ENCODE measurements around the gene SAPCD2. TPM values are rescaled to one million over a fixed set of nuclear protein-coding genes. Genes with fewer than 3 reads are reported as not detected.

Gene SAPCD2
- total RNA-seq, 1 donor from 2014 or later: 2.7 TPM

GRCh38 chr9:137013571-137013940 is 56.8 kb downstream of the SAPCD2 start:
- no peaks in the 10 kb centered on the region for H3K9me3 ChIP-seq
- no peaks in the 10 kb centered on the region for H3K27me3 ChIP-seq
- no peak overlapping the region for H3K4me3 ChIP-seq
- peaks cover 0 to 20% of the 10 kb centered on the region in 2 donors for H3K36me3 ChIP-seq
- TF ChIP-seq POLR2AphosphoS5 (IDR thresholded peaks at IDR 0.05; ENCODE audit: insufficient read depth in 1 of 2, low read depth in 1 of 2): no peak
- no peaks in the 10 kb centered on the region for H3K4me1 ChIP-seq
- intact Hi-C loops (cut with DNase I): no loop called here
- DNase-seq (ENCODE audit: extremely low spot score in 2 of 2): no peak
- H3K27ac ChIP-seq: no peak overlapping the region

GRCh38 chr9:137012694-137013570 is 57.4 kb downstream of the SAPCD2 start:
- peaks cover 0 to 20% of the 10 kb centered on the region in 2 donors for H3K36me3 ChIP-seq
- no peaks in the 10 kb centered on the region for H3K27me3 ChIP-seq
- TF ChIP-seq POLR2AphosphoS5 (IDR thresholded peaks at IDR 0.05; ENCODE audit: insufficient read depth in 1 of 2, low read depth in 1 of 2) (no peak), CTCF (IDR thresholded peaks at IDR 0.05) (no peak), POLR2A (IDR thresholded peaks at IDR 0.05) (no peak)

More at GRCh38 chr9:137012694-137013570, 57.4 kb downstream of the SAPCD2 start:
- Histone ChIP-seq H3K9me3 (no peaks in the 10 kb centered on the region), H3K4me1 (no peaks in the 10 kb centered on the region), H3K27ac (no peak overlapping the region), H3K4me3 (no peak overlapping the region)
- intact Hi-C loops (cut with DNase I): no loop called here
- no peak for DNase-seq (ENCODE audit: extremely low spot score in 2 of 2)

Small RNA genes lying within 50 kb of the gene (small RNA-seq; reads per million reads assigned to genes)
- gene RF00153: not detected

Other genes starting within 250 kb of the SAPCD2 start
- gene AJM1, start 228.1 kb downstream of the SAPCD2 start, total RNA-seq: 1.2 TPM
- 38.1 TPM for gene PHPT1, start 221.1 kb downstream of the SAPCD2 start, total RNA-seq
- 3.2 TPM for gene MAMDC4, start 218.2 kb downstream of the SAPCD2 start, total RNA-seq
- 257 TPM for gene EDF1, start 204.2 kb downstream of the SAPCD2 start, total RNA-seq
- 12.8 TPM for gene TRAF2, start 184.0 kb downstream of the SAPCD2 start, total RNA-seq
- 125 TPM for gene FBXW5, start 125.8 kb downstream of the SAPCD2 start, total RNA-seq
- gene C8G, start 125.3 kb downstream of the SAPCD2 start, total RNA-seq: not detected
- not detected for gene LCN12, start 118.3 kb downstream of the SAPCD2 start, total RNA-seq
- 301 TPM for gene PTGDS, start 93.1 kb downstream of the SAPCD2 start, total RNA-seq
- gene LCNL1, start 87.6 kb downstream of the SAPCD2 start, total RNA-seq: 2.0 TPM
- gene PAXX, start 78.1 kb downstream of the SAPCD2 start, total RNA-seq: 62.9 TPM
- 23.6 TPM for gene CLIC3, start 74.0 kb downstream of the SAPCD2 start, total RNA-seq
- 44.0 TPM for gene ABCA2, start 42.3 kb downstream of the SAPCD2 start, total RNA-seq
- gene FUT7, start 38.5 kb downstream of the SAPCD2 start, total RNA-seq: not detected
- 67.5 TPM for gene NPDC1, start 24.4 kb downstream of the SAPCD2 start, total RNA-seq
- gene ENTPD2, start 16.5 kb downstream of the SAPCD2 start, total RNA-seq: 4.9 TPM
- 13.3 TPM for gene UAP1L1, start 7.0 kb upstream of the SAPCD2 start, total RNA-seq
- 34.1 TPM for gene MAN1B1, start 16.4 kb upstream of the SAPCD2 start, total RNA-seq
- gene DPP7, start 44.2 kb upstream of the SAPCD2 start, total RNA-seq: 152 TPM
- gene GRIN1, start 68.6 kb upstream of the SAPCD2 start, total RNA-seq: 0.74 TPM
- not detected for gene LRRC26, start 99.5 kb upstream of the SAPCD2 start, total RNA-seq
- not detected for gene TMEM210, start 101.5 kb upstream of the SAPCD2 start, total RNA-seq
- 30.0 TPM for gene ANAPC2, start 118.0 kb upstream of the SAPCD2 start, total RNA-seq
- gene SSNA1, start 118.1 kb upstream of the SAPCD2 start, total RNA-seq: 49.8 TPM
- gene TPRN, start 130.2 kb upstream of the SAPCD2 start, total RNA-seq: 6.9 TPM
- gene TMEM203, start 135.1 kb upstream of the SAPCD2 start, total RNA-seq: 24.6 TPM
- gene NDOR1, start 135.1 kb upstream of the SAPCD2 start, total RNA-seq: 12.0 TPM
- gene RNF208, start 151.7 kb upstream of the SAPCD2 start, total RNA-seq: 0.98 TPM
- gene CYSRT1, start 154.6 kb upstream of the SAPCD2 start, total RNA-seq: 24.3 TPM
- gene RNF224, start 156.9 kb upstream of the SAPCD2 start, total RNA-seq: 0.74 TPM
- not detected for gene SLC34A3, start 160.3 kb upstream of the SAPCD2 start, total RNA-seq
- gene TUBB4B, start 170.7 kb upstream of the SAPCD2 start, total RNA-seq: 312 TPM
- not detected for gene STPG3, start 180.7 kb upstream of the SAPCD2 start, total RNA-seq
- gene NELFB, start 184.8 kb upstream of the SAPCD2 start, total RNA-seq: 44.0 TPM
- 13.0 TPM for gene TOR4A, start 207.2 kb upstream of the SAPCD2 start, total RNA-seq
- gene NRARP, start 231.7 kb upstream of the SAPCD2 start, total RNA-seq: 29.5 TPM